Measurements from ENCODE around the gene CDK14. TPM values are rescaled to one million over a fixed set of nuclear protein-coding genes. Genes with fewer than 3 reads are reported as not detected.

The CDK14 gene
- total and polyA plus RNA-seq, 11 donors = 2.9 to 37.7 (median 21.3) TPM

DNA sequence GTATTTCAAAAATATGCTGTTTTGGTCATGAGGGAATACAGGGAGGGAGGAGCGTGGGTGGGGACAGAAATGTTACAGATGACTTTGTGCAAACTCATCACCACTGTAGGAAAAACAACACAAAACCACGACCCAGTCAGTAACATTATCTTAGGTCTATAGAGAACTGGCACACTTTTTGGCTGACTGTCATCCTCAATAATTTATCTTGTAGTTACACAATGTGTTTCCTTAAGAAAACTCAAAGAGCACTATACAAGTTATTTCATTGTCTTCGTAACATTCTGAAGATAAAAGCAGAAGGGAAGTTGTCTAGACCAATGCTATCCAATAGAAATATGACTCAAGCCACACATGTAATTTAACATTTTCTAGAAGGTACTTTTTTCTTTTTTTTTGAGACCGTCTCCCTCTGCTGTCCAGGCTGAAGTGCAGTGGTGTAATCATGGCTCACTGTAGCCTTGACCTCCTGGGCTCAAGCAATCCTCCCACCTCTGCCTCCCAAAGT lies 16.9 kb upstream of the CDK14 start:
- WGBS, 4 donors = 63 to 71% (median 69%) methylated on average over 4 of the region's 4 CpGs
- H3K36me3 ChIP-seq = no peaks in the 10 kb centered on the region
- H3K4me1 ChIP-seq = peaks cover 0 to 8% (median 4%) of the 10 kb centered on the region in 12 donors
- no peaks in the 10 kb centered on the region for H3K27me3 ChIP-seq
- intact Hi-C loops (cut with DNase I) = loop anchor here in 1 of 10 donors (10.0 kb wide), 1 partner anchor 46 kb away; no protein-coding TSS in a partner anchor
- no peak overlapping the region for H3K27ac ChIP-seq
- no peak overlapping the region for H3K4me3 ChIP-seq
- DNase-seq (no peak), ATAC-seq (no peak)
- H3K9me3 ChIP-seq = no peaks in the 10 kb centered on the region
- TF ChIP-seq POLR2A (IDR thresholded peaks at IDR 0.05) = no peak
- no peak for TF ChIP-seq CTCF (IDR thresholded peaks at IDR 0.05)

DNA sequence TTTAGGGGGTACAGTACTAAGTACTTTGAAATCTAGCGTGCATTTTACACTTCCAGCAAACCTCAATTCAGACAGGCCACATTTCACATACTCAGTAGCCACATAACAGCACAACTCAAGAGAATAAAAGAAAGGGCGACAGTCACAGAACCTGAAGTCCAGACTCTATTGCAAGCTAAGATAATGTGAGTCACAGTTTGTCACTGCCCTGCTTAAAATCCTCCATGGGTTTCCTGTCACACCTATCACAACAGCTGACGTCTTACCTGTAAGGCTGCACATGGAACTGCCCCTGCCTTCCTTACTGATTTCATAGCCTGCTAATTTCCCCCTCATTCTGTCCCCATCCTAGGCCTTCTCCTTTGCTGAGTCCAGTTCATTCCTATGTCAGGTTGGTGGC lies 16.1 kb upstream of the CDK14 start:
- H3K27me3 ChIP-seq = no peaks in the 10 kb centered on the region
- 94 to 98% (median 95%) methylated on average over 3 of the region's 3 CpGs for WGBS, 4 donors
- ATAC-seq (no peak), DNase-seq (no peak)
- peaks cover 0 to 2% (median 0%) of the 10 kb centered on the region in 12 donors for H3K4me1 ChIP-seq
- no peak overlapping the region for H3K4me3 ChIP-seq
- no peaks in the 10 kb centered on the region for H3K9me3 ChIP-seq
- no peak for TF ChIP-seq CTCF (IDR thresholded peaks at IDR 0.05)
- TF ChIP-seq POLR2A (IDR thresholded peaks at IDR 0.05) = no peak
- H3K27ac ChIP-seq = no peak overlapping the region
- no peaks in the 10 kb centered on the region for H3K36me3 ChIP-seq
- intact Hi-C loops (cut with DNase I) = no loop called here

GRCh38 chr7:90582164-90582563 lies 14.0 kb upstream of the CDK14 start:
- Histone ChIP-seq H3K27me3 (no peaks in the 10 kb centered on the region), H3K9me3 (no peaks in the 10 kb centered on the region), H3K4me1 (no peaks in the 10 kb centered on the region), H3K27ac (no peak overlapping the region), H3K4me3 (no peak overlapping the region), H3K36me3 (no peaks in the 10 kb centered on the region)
- 81 to 92% (median 85%) methylated on average over 2 of the region's 2 CpGs for WGBS, 4 donors
- ATAC-seq = no peak
- DNase-seq = no peak
- TF ChIP-seq CTCF (IDR thresholded peaks at IDR 0.05) = no peak
- TF ChIP-seq POLR2A (IDR thresholded peaks at IDR 0.05) = no peak
- intact Hi-C loops (cut with DNase I) = no loop called here

DNA sequence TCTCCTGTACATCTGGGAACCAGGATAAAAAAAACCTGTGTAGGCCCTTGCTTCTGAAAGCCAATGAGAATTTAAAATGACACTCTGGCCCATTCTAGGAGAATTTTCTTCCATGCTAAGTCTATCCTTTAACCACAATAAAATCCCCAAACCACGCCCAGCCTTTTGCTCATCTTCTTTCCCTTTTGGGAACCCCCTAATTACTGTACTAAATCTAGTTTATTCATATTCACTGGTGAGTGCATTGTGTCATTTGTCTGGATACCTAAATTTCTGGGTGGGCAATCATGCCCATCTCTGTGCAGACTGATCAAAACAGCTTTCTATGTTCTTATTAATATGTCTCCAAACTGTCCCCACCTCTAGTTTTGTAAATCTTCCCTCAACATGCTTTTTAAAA lies 11.7 kb upstream of the CDK14 start:
- DNase-seq (no peak), ATAC-seq (no peak)
- no peak overlapping the region for H3K4me3 ChIP-seq
- TF ChIP-seq CTCF (IDR thresholded peaks at IDR 0.05) (no peak), POLR2A (IDR thresholded peaks at IDR 0.05) (no peak)
- peaks cover 0 to 7% (median 0%) of the 10 kb centered on the region in 12 donors for H3K9me3 ChIP-seq
- no peaks in the 10 kb centered on the region for H3K27me3 ChIP-seq
- WGBS, 4 donors = 89 to 100% (median 95%) methylated on average over 1 of the region's 1 CpG
- intact Hi-C loops (cut with DNase I) = no loop called here
- H3K36me3 ChIP-seq = no peaks in the 10 kb centered on the region
- no peak overlapping the region for H3K27ac ChIP-seq
- H3K4me1 ChIP-seq = no peaks in the 10 kb centered on the region

Measured in heart left ventricle (tissue), 16 donors.